Naive B cell (primary cell): ENCODE results near the gene EML5. TPM values are rescaled to one million over a fixed set of nuclear protein-coding genes. Genes with fewer than 3 reads are reported as not detected.

Experiments used
- ATAC-seq, 2 donors: fragments of 150-1000 bp; cut with Tn5 transposase; 2 replicates each; pipeline ENCODE4 v1.10.0; 2021; ENCODE audit warnings: low read depth in 2 of 2, mild to moderate bottlenecking in 2 of 2, moderate library complexity in 2 of 2
- DNase-seq: peaks from one replicate; pipeline ENCODE4 v3.0.0; 2022
- H3K27ac Mint-ChIP-seq, 6 donors: one replicate each; pipeline ENCODE4 v1.8.0; 2020 to 2022; ENCODE audit warnings: mild to moderate bottlenecking in 6 of 6, mixed read lengths in 6 of 6, moderate library complexity in 5 of 6, inconsistent platforms in 2 of 6
- H3K27me3 Mint-ChIP-seq, 3 donors: one replicate each; pipeline ENCODE4 v1.8.0; 2021 to 2022; ENCODE audit warnings: mixed read lengths in 3 of 3, mild to moderate bottlenecking in 1 of 3
- H3K36me3 Mint-ChIP-seq, 2 donors: one replicate each; pipeline ENCODE4 v1.8.0; 2020 to 2022; ENCODE audit warnings: mixed read lengths in 2 of 2, inconsistent platforms in 1 of 2, mild to moderate bottlenecking in 1 of 2
- H3K4me1 Mint-ChIP-seq, 3 donors: one replicate each; pipeline ENCODE4 v1.8.0; 2020 to 2022; ENCODE audit warnings: mixed read lengths in 3 of 3, inconsistent platforms in 1 of 3, mild to moderate bottlenecking in 1 of 3, moderate library complexity in 1 of 3
- H3K4me3 Mint-ChIP-seq, 8 donors: one replicate each; pipeline ENCODE4 v1.8.0; 2020 to 2022; ENCODE audit warnings: mild to moderate bottlenecking in 8 of 8, mixed read lengths in 8 of 8, moderate library complexity in 8 of 8, inconsistent platforms in 2 of 8
- H3K9me3 Mint-ChIP-seq, 7 donors: one replicate each; pipeline ENCODE4 v1.8.0; 2020 to 2022; ENCODE audit warnings: mixed read lengths in 7 of 7, mild to moderate bottlenecking in 5 of 7, inconsistent platforms in 2 of 7, moderate library complexity in 1 of 7
- polyA plus RNA-seq, 6 donors: library from polyadenylated mRNA; unstranded; fragments of 300-500 nt; fragmentation: Illumina TruSeq; gene quantifications; one replicate each; pipeline ENCODE4 v1.2.3, GENCODE V29; 2021; ENCODE audit warnings: low read depth in 6 of 6

EML5 gene
- polyA plus RNA-seq, 6 donors from 2014 or later = 0.31 to 1.3 (median 0.84) TPM

DNA sequence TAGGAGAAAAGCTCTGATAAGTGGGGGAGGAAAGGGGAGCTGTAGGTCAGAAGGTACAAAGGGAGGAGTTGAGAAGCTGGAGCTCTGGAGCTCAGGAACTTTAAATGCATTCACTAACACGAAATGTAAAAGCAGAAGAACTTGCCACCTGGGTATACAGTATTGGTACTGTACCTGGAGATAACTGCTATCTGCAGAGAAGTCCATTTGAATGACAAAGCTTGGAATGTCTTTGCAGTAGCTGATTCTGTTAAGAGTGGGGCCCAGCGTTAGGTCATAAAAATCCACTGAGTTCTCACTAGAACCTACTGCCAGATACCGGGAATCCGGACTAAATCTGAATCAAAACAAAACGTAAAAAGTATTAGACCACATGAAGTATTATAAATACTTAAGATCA, 174.3 kb downstream of the EML5 start:
- Mint-ChIP-seq H3K27me3 (no peaks in the 10 kb centered on the region), H3K9me3 (no peaks in the 10 kb centered on the region), H3K27ac (no peak overlapping the region), H3K4me3 (no peak overlapping the region), H3K36me3 (no peaks in the 10 kb centered on the region), H3K4me1 (peaks cover 3 to 4% (median 4%) of the 10 kb centered on the region in 3 donors)
- DNase-seq (no peak), ATAC-seq (no peak)

DNA sequence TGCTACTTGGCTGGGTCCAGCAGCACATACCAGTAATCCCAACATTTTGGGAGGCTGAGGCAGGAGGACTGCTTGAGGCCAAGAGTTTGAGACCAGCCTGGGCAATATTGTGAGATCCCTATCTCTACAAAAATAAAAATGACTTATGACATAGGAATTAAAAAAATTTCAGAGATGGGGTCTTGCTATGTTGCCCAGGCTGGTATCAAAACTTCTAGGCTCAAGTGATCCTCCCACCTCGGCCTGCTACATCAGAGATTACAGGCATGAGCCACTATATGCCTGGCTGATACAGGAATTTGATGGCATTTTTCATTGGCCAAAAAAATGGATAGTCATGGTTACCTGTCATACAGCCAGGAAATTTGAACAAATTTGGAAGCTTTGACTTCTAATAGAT, 175.3 kb downstream of the EML5 start:
- Mint-ChIP-seq H3K4me3 (no peak overlapping the region), H3K9me3 (no peaks in the 10 kb centered on the region), H3K27me3 (no peaks in the 10 kb centered on the region), H3K36me3 (no peaks in the 10 kb centered on the region), H3K4me1 (peaks cover 5 to 12% (median 6%) of the 10 kb centered on the region in 3 donors), H3K27ac (no peak overlapping the region)
- DNase-seq (no peak), ATAC-seq (no peak)

DNA sequence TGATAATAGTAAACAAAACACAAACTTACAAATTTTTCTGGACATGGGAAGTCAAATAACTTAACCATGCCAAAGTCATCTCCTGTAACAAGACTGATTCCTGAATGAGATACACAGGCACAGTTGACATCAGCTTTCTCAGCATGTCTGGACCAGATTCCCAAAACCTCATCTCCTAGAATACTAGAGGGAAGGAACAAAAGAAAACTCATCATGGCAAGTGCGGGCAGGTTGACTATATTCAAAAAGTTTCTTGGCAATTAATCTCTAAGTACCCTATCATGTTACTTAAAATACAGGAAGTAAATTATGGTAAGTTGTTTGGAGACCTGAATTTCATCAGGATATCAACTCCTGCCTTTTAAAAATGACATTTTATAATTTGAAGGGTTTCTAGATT, 176.1 kb downstream of the EML5 start:
- no peak overlapping the region for H3K27ac Mint-ChIP-seq
- DNase-seq (no peak), ATAC-seq (no peak)
- H3K36me3 Mint-ChIP-seq = peaks cover 4 to 5% of the 10 kb centered on the region in 2 donors
- H3K9me3 Mint-ChIP-seq = no peaks in the 10 kb centered on the region
- no peaks in the 10 kb centered on the region for H3K27me3 Mint-ChIP-seq
- H3K4me1 Mint-ChIP-seq = peaks cover 8 to 13% (median 8%) of the 10 kb centered on the region in 3 donors
- no peak overlapping the region for H3K4me3 Mint-ChIP-seq

DNA sequence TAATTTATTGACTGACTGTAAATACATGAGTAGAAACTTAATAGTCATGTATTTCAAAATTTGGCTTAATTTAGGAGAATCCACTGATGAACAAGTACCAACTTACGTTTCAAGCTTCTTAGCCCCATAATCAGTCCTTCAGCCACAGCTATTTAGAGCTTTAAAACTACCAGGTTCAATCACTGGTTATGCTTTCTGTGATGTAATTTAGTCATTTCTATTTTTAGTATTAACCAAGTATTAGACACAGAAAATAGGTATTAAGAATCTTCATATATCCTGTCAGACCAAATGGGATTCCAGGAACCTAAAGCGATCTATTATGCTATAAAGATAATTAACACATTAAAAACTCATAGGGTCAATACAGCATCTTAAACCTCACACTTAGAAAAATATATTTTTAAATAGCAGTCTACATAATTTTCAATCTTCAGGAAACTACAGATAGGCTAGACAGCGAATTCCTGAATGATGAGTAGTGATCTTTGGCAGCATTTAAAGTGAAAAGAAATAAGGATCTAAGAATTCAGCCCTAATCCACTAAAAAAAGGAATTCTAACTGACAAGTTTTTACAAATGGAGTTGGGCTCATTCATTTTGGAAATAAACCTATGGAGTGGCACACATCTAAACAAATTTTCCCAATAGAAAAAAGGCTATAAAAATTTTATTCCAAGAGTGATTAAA, 178.4 kb downstream of the EML5 start:
- no peak for DNase-seq
- Mint-ChIP-seq H3K27me3 (no peaks in the 10 kb centered on the region), H3K36me3 (peaks cover 22 to 26% of the 10 kb centered on the region in 2 donors), H3K4me3 (no peak overlapping the region), H3K27ac (no peak overlapping the region), H3K4me1 (peaks cover 8 to 13% (median 10%) of the 10 kb centered on the region in 3 donors), H3K9me3 (no peaks in the 10 kb centered on the region)
- ATAC-seq = no peak

DNA sequence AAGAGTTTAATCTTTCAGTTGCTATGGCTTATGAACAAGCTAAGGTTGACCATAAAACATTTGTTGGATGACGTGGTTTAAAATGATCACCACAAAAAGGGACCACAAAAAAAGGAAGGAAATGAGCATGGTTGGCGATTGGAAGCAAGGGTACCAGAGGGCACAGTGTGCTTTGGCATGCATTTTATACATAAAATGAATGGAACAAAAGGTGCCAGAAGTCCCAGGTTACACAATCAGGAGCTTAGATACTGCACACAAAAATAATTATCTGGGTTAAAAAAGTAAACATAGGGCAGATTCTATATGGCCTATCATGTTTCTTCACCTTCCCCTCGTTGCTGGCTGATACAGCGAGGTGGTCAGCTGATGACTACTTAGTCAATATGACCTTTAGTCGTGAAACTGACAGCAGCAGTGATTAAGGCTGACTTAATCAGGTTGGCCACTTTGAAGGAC, 179.2 kb downstream of the EML5 start:
- no peak overlapping the region for H3K4me3 Mint-ChIP-seq
- ATAC-seq = peak; percentile 74 to 80
- H3K27me3 Mint-ChIP-seq = no peaks in the 10 kb centered on the region
- peaks cover 8 to 13% (median 10%) of the 10 kb centered on the region in 3 donors for H3K4me1 Mint-ChIP-seq
- DNase-seq = peak; percentile 19
- no peak overlapping the region for H3K27ac Mint-ChIP-seq
- no peaks in the 10 kb centered on the region for H3K9me3 Mint-ChIP-seq
- H3K36me3 Mint-ChIP-seq = peaks cover 23 to 30% of the 10 kb centered on the region in 2 donors

DNA sequence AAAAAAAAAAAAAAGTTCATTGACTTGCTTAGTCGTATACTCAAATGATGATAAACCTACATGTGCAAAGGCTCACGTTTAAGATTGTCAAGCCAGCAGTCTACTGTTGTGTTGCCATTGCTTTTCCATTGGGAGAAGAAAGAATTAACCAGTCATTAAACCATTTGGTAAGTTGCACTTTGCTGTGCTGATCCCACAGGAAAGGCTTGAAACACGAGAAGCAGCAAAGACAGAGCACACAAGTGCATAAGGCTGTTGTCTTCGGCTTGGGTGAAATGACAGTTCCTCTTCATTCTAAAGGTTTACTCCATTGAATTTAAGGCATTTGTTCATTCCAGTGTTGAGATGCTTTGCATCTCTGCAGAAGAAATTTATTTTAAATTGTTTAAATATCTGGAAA, 179.8 kb downstream of the EML5 start:
- DNase-seq (no peak), ATAC-seq (no peak)
- Mint-ChIP-seq H3K27ac (no peak overlapping the region), H3K4me3 (no peak overlapping the region), H3K36me3 (peaks cover 29 to 34% of the 10 kb centered on the region in 2 donors), H3K4me1 (peaks cover 8 to 13% (median 10%) of the 10 kb centered on the region in 3 donors), H3K27me3 (no peaks in the 10 kb centered on the region), H3K9me3 (no peaks in the 10 kb centered on the region)

DNA sequence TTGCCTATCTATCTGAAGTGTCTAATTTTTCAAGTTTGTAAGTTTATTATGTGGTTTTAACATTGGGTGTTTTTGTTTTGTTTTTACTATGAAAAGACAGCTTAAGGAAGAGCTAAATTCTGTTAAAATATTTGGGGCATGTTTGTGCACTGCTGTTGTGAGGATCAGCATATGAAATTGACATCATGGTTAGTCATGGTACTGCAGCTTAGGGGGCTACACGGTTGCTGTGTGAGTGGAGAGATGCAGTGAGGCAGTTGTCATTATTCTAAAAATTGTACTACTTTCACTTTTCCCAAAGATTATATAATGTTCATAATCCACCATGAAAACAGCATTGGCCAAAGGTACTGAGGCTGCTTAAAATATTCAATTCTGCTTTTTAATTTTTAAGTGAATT, 180.9 kb downstream of the EML5 start:
- Mint-ChIP-seq H3K4me3 (no peak overlapping the region), H3K4me1 (peaks cover 10 to 19% (median 13%) of the 10 kb centered on the region in 3 donors), H3K27me3 (no peaks in the 10 kb centered on the region), H3K9me3 (no peaks in the 10 kb centered on the region), H3K36me3 (peaks cover 34 to 40% of the 10 kb centered on the region in 2 donors), H3K27ac (peak overlapping the region in 2 of 6 donors; percentile 9 to 81)
- ATAC-seq (no peak), DNase-seq (no peak)

DNA sequence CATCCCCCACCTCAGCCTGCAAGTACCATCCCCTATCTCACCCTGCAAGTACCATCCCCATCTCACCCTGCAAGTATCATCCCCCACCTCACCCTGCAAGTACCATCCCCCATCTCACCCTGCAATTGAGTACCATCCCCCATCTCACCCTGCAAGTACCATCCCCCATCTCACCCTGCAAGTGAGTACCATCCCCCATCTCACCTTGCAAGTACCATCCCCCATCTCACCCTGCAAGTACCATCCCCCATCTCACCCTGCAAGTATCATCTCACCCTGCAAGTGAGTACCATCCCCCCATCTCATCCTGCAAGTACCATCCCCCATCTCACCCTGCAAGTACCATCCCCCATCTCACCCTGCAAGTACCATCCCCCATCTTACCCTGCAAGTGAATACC, 184.9 kb downstream of the EML5 start:
- peaks cover 4 to 11% (median 8%) of the 10 kb centered on the region in 3 donors for H3K4me1 Mint-ChIP-seq
- H3K36me3 Mint-ChIP-seq = peaks cover 44 to 47% of the 10 kb centered on the region in 2 donors
- no peak overlapping the region for H3K4me3 Mint-ChIP-seq
- no peaks in the 10 kb centered on the region for H3K27me3 Mint-ChIP-seq
- peak overlapping the region in 1 of 6 donors; percentile 30 for H3K27ac Mint-ChIP-seq
- no peaks in the 10 kb centered on the region for H3K9me3 Mint-ChIP-seq
- ATAC-seq (no peak), DNase-seq (no peak)

DNA sequence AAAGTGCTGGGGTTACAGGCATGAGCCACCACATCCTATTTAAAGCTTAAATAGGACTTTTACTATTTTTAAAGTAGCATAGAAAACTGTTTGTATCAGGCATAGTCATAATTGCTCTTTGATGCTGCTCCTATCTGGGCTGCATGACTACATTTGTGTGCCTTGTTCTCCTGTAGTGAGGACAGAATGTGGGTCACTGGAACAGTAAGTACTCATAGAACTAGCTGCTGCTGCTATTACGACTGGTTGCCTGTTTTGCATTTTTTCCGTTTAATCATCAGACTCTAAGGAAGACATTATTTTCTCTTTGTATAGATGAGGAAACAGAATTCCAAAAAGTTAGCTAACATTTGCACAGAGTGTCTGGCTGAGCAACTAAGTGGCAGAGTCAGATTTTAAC, 187.2 kb downstream of the EML5 start:
- no peaks in the 10 kb centered on the region for H3K27me3 Mint-ChIP-seq
- no peak overlapping the region for H3K4me3 Mint-ChIP-seq
- ATAC-seq (no peak), DNase-seq (no peak)
- H3K4me1 Mint-ChIP-seq = peaks cover 0 to 8% (median 6%) of the 10 kb centered on the region in 3 donors
- peaks cover 43 to 50% of the 10 kb centered on the region in 2 donors for H3K36me3 Mint-ChIP-seq
- H3K9me3 Mint-ChIP-seq = peaks cover 0 to 2% (median 0%) of the 10 kb centered on the region in 7 donors
- no peak overlapping the region for H3K27ac Mint-ChIP-seq

DNA sequence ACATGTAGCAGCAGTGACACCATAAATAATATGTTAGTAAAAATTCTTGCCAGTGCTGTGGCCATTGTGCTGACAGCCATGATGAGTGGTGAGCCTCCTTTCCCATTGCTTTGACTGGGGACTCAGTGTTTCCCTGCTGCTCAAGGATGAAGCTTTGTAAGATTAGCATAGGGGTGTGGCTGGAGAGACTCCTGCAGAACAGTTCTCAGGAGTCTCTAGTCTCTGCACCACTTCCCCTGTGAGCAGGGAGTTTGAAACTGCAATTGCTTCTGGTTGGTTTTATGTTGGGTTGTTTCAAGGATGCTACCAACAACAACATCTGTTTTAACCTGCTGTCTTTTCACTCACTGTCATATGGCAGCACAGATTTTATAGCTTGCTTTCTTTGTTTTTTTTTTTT, 188.5 kb downstream of the EML5 start:
- Mint-ChIP-seq H3K4me3 (no peak overlapping the region), H3K27ac (no peak overlapping the region), H3K36me3 (peaks cover 43 to 45% of the 10 kb centered on the region in 2 donors), H3K27me3 (no peaks in the 10 kb centered on the region), H3K9me3 (peaks cover 0 to 2% (median 0%) of the 10 kb centered on the region in 7 donors), H3K4me1 (peaks cover 14 to 19% (median 18%) of the 10 kb centered on the region in 3 donors)
- ATAC-seq (no peak), DNase-seq (no peak)

DNA sequence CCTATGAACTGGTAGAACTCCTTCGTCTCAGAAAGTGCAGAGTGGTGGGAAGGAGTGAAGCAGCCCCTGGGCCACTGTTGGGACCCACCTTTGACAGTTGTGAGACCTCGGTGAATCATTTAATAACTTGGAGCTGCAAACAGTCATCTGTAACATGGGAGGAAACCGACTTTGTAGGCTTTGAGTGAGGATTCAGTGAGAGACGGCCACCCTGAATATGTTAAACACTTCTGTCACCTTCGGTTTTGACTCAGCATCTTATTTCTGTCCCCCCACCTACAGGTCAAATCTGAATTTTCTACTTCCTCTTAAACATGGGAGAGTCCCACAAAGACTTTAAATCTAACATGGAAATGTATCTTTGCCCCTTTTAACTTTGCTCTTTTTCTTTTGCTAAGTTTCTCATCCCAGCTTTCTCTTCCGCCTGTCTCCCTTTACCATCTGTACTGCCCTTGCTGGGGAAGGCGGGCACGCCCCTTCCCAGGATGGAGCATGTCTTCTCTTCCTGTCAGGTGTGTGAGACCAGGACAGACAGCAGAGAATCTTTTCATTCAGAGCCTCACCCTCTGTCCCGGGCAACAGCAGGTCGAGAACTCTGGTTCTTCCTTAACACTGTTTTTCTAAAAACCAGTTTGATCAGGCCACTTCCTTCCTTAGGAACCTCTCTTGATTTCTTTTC, 192.9 kb downstream of the EML5 start:
- Mint-ChIP-seq H3K4me3 (peak overlapping the region in 1 of 8 donors; percentile 2), H3K9me3 (peaks cover 0 to 2% (median 0%) of the 10 kb centered on the region in 7 donors), H3K27me3 (no peaks in the 10 kb centered on the region), H3K4me1 (peaks cover 16 to 20% (median 20%) of the 10 kb centered on the region in 3 donors), H3K27ac (peak overlapping the region in 4 of 6 donors; percentile 49 to 90 (median 76)), H3K36me3 (peaks cover 37 to 47% of the 10 kb centered on the region in 2 donors)
- ATAC-seq (no peak), DNase-seq (no peak)

DNA sequence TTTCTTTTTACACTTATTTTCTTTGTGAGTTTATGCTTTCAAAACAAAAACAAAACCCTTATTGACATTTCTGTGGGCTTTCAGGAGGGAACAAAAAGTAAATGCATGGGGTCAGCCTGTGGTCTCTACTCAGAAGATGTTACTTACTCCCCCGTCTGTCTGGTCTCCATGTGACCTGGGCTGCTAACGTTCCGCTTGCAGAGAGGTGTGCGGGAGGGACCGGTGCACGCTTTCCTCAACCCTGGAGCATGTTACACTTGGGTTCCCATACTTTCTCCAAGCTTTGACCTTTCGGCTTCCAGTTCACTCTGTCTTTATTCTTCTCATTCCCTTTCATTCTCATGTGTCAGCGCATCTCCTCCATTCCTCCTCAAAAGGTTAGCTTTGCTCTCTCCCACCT, 193.4 kb downstream of the EML5 start:
- peaks cover 16 to 21% (median 20%) of the 10 kb centered on the region in 3 donors for H3K4me1 Mint-ChIP-seq
- DNase-seq (no peak), ATAC-seq (no peak)
- peaks cover 37 to 47% of the 10 kb centered on the region in 2 donors for H3K36me3 Mint-ChIP-seq
- H3K9me3 Mint-ChIP-seq = peaks cover 0 to 2% (median 0%) of the 10 kb centered on the region in 7 donors
- peak overlapping the region in 2 of 6 donors; percentile 49 to 79 for H3K27ac Mint-ChIP-seq
- H3K4me3 Mint-ChIP-seq = no peak overlapping the region
- no peaks in the 10 kb centered on the region for H3K27me3 Mint-ChIP-seq

DNA sequence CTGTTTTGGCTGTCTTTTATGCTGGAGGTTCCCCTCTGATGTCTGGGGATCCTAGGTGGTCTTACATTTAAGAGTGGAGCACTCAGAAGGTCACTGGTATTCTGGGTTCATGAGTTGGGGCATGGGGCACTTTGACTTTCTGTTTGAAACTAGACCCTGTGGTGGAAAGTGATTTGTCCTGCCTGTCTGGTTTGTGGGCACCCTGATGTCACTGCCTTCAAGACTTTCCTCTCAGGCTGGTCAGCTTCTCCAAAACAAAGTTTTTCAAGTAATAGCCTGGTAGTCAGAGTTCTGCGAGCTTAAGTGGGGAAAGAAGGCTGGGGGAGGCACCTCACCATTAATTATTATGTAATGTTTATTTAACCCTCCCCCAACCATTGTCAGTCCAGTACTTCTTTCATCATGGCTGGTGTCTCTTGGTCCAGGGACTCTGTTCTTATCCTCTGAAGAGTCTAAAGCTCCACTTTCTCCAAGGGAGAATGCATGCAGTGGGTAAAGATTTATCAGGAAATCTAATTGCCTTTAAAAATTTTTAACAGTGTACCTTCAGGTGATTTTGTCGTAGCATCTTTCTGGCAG, 194.6 kb downstream of the EML5 start:
- ATAC-seq = no peak
- Mint-ChIP-seq H3K4me1 (peaks cover 16 to 21% (median 20%) of the 10 kb centered on the region in 3 donors), H3K27ac (peak overlapping the region in 1 of 6 donors; percentile 26), H3K27me3 (no peaks in the 10 kb centered on the region), H3K4me3 (no peak overlapping the region), H3K9me3 (peaks cover 0 to 2% (median 0%) of the 10 kb centered on the region in 7 donors), H3K36me3 (peaks cover 43 to 44% of the 10 kb centered on the region in 2 donors)
- no peak for DNase-seq
